Activated CD4-positive, alpha-beta memory T cell treated with anti-CD3 and anti-CD28 coated beads, Interleukin-2, amount 10 ng/mL, durations not matched to agents 7 days and 5 days (primary cell): ENCODE data around the gene PLXNB2. TPM values are rescaled to one million over a fixed set of nuclear protein-coding genes. Genes with fewer than 3 reads are reported as not detected.
A peak's percentile ranks its signal among the peaks of the same experiment; 100 is the strongest.

Source experiments
- CTCF ChIA-PET: fragments of 350-600 bp; sonication (Branson Sonifier 250); formaldehyde crosslinking; loops from one replicate; lab custom pipeline; 2021; ENCODE audit warnings: antibody characterized with exemption, inconsistent platforms; lab: Charles Lee
- POLR2A ChIA-PET: fragments of 350-600 bp; sonication (Branson Sonifier 250); formaldehyde crosslinking; loops from one replicate; lab custom pipeline; 2021; ENCODE audit warnings: antibody characterized with exemption; lab: Charles Lee
- DNase-seq: peaks from one replicate; pipeline ENCODE4 v3.0.0-alpha.2; 2020
- H3K27ac Mint-ChIP-seq: one replicate; pipeline ENCODE4 v1.8.0; 2021; ENCODE audit warnings: mild to moderate bottlenecking, mixed read lengths
- H3K27me3 Mint-ChIP-seq: one replicate; pipeline ENCODE4 v1.8.0; 2021; ENCODE audit warnings: mixed read lengths
- H3K36me3 Mint-ChIP-seq: one replicate; pipeline ENCODE4 v1.8.0; 2021; ENCODE audit warnings: low read depth, mixed read lengths
- H3K4me1 Mint-ChIP-seq: one replicate; pipeline ENCODE4 v1.8.0; 2021; ENCODE audit warnings: mixed read lengths
- H3K4me3 Mint-ChIP-seq: one replicate; pipeline ENCODE4 v1.8.0; 2021; ENCODE audit warnings: mild to moderate bottlenecking, mixed read lengths
- H3K9me3 Mint-ChIP-seq: one replicate; pipeline ENCODE4 v1.8.0; 2021; ENCODE audit warnings: mixed read lengths
- total RNA-seq, 2 experiments: library from RNA; stranded (reverse); gene quantifications; one replicate each; pipeline ENCODE4 v1.2.3, GENCODE V29; 2021

The PLXNB2 gene
- total RNA-seq, 2 experiments from 2014 or later, result 21.5 to 23.5 TPM

DNA sequence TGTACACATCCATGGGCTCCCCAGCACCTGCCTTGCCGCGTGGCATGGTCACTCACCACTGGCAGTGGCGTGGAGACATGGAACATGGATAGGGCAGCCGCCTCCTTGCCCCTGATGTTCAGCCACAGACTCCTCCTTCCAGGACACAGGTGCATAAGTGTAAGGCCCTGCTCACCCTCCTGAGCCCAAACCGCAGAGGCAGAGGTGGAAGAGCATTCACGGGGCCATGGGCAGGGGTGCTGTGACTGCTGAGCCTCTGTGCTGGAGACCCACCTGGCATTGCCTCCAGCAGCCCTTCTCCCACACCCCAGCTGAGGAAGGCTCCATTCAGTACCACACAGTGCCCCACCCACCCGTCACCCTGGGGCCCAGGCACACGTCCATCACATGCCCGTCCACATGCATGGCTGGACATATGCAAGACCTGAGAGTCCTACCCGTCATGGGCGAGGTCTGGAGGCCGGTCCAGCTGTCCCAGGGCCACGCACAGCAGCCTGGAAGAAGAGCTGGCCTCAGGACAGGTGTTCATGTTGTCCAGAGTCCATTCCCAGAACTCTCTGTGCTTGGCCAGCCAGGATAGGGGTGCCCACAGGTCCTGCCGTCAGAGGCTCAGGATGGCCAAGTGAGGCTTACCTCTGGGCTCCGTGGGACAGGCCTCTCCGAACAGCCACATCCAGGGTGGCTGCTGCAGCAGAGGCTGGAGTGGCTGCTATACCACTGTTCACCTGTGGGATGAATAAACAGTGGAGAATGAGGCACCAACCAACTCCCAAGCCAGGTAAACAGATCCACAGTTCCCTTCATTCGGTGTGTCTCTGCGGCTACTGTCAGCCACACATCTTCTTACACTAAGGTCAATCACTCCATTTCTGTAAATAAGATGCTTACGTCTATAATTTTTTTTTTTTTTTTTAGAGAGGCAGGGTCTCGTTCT, 60.9 kb downstream of the PLXNB2 start:
- ChIA-PET POLR2A (interaction anchor here (1.3 to 1.4 kb wide), 3 partner anchors 17 to 279 kb away, joined by 3 to 7 read pairs (median 4); partner anchors contain the start of gene SCO2), CTCF (interaction anchor here (0.9 kb wide), 1 partner anchor 25 kb away, joined by 3 read pairs; no protein-coding TSS in a partner anchor)
- H3K27ac Mint-ChIP-seq, result peak overlapping the region; percentile 99
- peak overlapping the region; percentile 98 for H3K4me3 Mint-ChIP-seq
- no peaks in the 10 kb centered on the region for H3K9me3 Mint-ChIP-seq
- no peak for DNase-seq
- H3K4me1 Mint-ChIP-seq, result peaks cover 57% of the 10 kb centered on the region
- peaks cover 15% of the 10 kb centered on the region for H3K36me3 Mint-ChIP-seq
- no peaks in the 10 kb centered on the region for H3K27me3 Mint-ChIP-seq

DNA sequence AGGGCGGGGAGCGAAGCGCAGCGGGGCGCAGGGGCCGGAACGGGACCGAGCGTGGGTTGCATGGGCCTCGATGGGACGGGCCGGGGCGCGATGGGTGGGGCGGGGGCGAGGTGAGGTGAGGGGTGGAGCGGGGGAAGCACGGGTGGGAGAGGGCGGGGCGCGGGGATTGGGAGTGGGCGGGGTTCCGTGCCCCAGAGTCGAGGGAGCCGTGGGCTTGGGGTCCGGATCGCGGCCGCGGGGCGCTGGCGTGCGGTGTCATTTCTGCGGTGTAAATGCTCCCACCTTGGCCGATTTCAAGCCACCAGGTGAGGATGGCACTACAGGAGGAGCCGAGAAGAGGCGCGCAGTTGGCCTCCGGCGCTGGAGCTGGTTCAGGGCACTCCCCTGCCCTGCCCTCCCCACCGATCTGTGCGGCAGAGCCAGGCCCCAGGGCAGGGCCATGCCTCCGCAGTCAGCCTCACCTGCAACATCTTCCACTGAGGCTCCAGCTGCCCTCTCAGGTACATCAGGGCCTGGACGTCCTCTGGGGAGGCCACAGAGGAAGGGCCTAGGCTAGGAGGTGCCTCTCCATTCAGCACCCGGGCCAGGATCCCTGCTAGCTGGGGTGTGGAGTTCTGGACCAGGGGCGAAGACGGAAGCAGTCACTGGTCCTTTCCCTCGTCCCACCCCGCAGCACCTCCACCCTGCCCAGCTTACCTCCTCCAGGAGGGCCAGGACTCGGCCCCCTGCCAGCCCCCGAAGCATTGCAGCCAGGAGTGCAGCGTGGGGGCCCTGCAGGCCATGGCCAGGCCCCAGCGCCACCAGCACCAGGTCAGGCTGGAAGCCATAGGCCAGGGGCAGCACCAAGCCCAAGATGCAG, 62.0 kb downstream of the PLXNB2 start:
- Mint-ChIP-seq H3K4me3 (peak overlapping the region; percentile 98), H3K27me3 (no peaks in the 10 kb centered on the region), H3K36me3 (peaks cover 15% of the 10 kb centered on the region), H3K9me3 (no peaks in the 10 kb centered on the region), H3K4me1 (peaks cover 59% of the 10 kb centered on the region), H3K27ac (peak overlapping the region; percentile 99)
- ChIA-PET CTCF (no interaction called here), POLR2A (interaction anchor here (1.3 to 1.4 kb wide), 3 partner anchors 18 to 280 kb away, joined by 3 to 7 read pairs (median 4); partner anchors contain the start of gene SCO2)
- no peak for DNase-seq

DNA sequence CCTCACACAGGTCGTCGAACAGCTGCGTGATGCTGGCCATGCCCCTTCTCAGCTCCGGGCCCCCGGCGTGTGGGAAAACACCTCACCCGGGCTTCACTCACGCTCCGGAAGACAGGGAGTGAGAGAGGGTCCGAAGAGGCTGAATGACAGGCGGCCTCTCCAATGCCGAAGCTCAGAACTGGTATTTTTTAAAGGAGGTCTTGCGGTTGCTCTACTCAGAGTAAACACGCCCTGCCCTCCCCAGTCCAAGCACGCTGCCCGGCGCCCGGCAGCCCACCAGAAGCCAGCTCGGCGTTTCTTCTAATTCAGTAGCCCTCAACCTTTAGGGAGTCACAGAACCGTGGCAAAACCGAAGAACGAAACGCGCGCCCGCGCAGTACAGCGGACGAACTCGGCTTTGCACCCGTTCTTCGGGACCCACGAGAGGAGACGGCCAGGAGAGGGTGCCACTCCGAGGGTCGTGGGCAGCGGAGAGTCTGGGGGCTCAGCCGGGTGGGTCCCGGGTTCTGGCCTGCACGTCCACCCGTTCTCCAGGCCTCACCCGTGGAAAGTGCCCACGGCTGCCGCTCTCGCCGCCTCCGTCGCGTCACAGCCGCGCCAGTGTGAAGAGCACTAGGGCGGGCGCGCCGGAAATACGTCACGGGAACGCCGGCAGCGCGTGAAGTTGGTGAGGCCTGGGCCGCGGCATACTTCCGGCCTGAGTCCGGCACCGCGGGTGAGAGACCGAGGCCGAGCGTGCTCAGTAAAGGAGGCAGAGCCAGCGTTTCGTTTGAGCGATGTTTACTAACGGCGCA, 62.8 kb downstream of the PLXNB2 start, which contains the start of gene TUBGCP6:
TUBGCP6 (minus strand) TSS at position 604 of the 794 bp plus-strand sequence; CDS start at position 40, 564 bp downstream.
- CTCF ChIA-PET, result interaction anchor here (0.8 to 1.4 kb wide), 8 partner anchors 29 to 281 kb away, joined by 3 to 7 read pairs (median 3); partner anchors contain the start of gene SCO2
- Mint-ChIP-seq H3K27ac (peak within 1 kb of the TSS; percentile 99), H3K27me3 (no peaks in the 10 kb centered on the region), H3K9me3 (no peaks in the 10 kb centered on the region), H3K36me3 (peaks cover 17% of the 10 kb centered on the region), H3K4me3 (peak within 1 kb of the TSS; percentile 98), H3K4me1 (peaks cover 51% of the 10 kb centered on the region)
- POLR2A ChIA-PET, result interaction anchor here (0.6 to 2.8 kb wide), 14 partner anchors 12 to 376 kb away, joined by 3 to 17 read pairs (median 4); partner anchors contain the start of genes CHKB, LMF2, NCAPH2 and SCO2
- DNase-seq, result peak; percentile 94

DNA sequence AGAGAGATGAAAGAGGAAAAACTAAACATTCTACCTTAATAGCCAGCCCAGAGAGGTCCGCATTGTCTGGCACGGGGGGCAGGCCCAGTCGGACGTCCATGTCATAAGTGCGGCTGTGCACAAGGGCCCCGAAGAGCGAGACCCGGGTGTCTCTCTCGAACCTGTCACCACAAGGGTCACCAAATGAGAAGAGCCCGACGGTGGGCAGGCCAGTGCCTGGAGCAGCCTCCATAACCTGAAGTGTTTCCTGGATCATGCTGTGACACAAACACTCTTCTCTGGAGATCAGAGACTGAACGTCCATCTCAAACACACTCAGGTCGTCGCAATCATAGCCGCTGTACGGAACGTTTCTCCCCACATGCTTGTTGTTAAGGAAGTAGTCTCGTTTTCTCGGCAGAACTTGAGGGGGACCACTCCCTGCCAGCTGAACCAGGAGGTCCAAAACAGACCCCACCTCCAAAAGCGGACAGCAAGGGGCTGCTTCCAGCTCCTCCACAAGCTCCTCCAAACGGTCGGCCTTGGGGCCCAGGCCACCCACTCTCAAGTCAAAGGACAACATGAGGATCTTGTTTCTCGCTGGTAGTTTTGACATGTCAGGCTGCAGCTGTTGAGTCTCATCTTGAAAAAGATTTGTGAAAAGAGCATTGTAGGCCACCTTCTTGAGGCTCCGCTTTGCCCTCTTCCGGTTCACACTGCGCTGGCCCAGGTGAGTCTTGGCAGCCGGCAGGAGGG, 63.6 kb downstream of the PLXNB2 start:
- H3K27me3 Mint-ChIP-seq, result no peaks in the 10 kb centered on the region

DNA sequence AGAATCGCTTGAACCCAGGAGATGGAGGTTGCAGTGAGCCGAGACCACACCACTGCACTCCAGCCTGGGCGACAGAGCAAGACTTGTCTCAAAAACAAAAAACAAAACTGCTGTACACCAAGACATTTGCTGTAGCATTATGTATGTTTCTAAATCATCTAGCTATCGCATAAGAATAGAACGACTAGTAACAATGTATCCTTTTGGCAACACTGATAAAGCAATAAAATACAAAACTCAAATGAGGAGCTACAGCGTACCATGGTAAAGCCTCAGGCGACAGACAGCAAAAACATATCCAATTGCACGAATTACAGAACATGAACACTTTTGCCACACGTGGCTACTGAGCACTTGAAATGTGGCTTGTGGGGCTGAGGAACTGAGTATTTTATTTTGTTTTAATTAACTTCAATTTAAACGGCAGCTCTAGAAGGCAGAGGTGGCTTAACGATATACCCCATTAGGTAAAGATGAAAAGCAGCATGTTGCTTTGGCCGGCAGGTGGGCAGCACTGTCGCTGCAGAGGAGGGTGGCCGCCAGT, 65.0 kb downstream of the PLXNB2 start:
- Mint-ChIP-seq H3K9me3 (no peaks in the 10 kb centered on the region), H3K4me3 (peak overlapping the region; percentile 98), H3K36me3 (peaks cover 17% of the 10 kb centered on the region), H3K27me3 (no peaks in the 10 kb centered on the region), H3K27ac (peak overlapping the region; percentile 32), H3K4me1 (peaks cover 47% of the 10 kb centered on the region)
- ChIA-PET POLR2A (interaction anchor here (0.7 to 2.8 kb wide), 4 partner anchors 8 to 378 kb away, joined by 3 to 17 read pairs (median 6); partner anchors contain the start of gene HDAC10), CTCF (interaction anchor here (0.6 to 2.9 kb wide), 7 partner anchors 9 to 379 kb away, joined by 3 to 25 read pairs (median 6); partner anchors contain the start of gene HDAC10)
- no peak for DNase-seq

More for the DNA sequence above, 63.6 kb downstream of the PLXNB2 start:
- DNase-seq, result no peak
- POLR2A ChIA-PET, result interaction anchor here (0.6 to 2.8 kb wide), 14 partner anchors 11 to 377 kb away, joined by 3 to 17 read pairs (median 4); partner anchors contain the start of genes CHKB, LMF2, NCAPH2 and SCO2
- peak overlapping the region; percentile 98 for H3K4me3 Mint-ChIP-seq
- peaks cover 51% of the 10 kb centered on the region for H3K4me1 Mint-ChIP-seq
- CTCF ChIA-PET, result interaction anchor here (0.8 to 2.9 kb wide), 10 partner anchors 8 to 282 kb away, joined by 3 to 25 read pairs (median 3); partner anchors contain the start of genes HDAC10 and SCO2
- peak overlapping the region; percentile 99 for H3K27ac Mint-ChIP-seq
- peaks cover 17% of the 10 kb centered on the region for H3K36me3 Mint-ChIP-seq
- no peaks in the 10 kb centered on the region for H3K9me3 Mint-ChIP-seq

DNA sequence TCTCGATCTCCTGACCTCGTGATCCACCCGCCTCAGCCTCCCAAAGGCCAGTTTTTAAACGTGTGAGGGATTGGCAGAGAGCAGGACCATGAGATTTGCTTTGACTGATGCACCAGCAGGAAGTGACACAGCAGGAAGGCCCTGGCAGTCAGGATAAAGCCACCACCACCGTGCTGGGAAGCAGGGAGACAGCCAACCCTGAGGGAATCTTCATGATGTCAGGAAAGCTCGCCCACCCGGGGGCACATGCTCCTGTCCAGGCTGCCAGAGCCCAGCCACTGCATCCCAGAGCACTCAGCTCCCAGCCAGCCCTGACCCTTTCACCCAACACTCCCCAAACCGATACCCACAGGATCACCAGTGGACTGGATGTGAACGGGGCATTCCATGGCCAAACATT, 68.7 kb downstream of the PLXNB2 start:
- peaks cover 24% of the 10 kb centered on the region for H3K36me3 Mint-ChIP-seq
- peaks cover 30% of the 10 kb centered on the region for H3K4me1 Mint-ChIP-seq
- H3K9me3 Mint-ChIP-seq, result peaks cover 7% of the 10 kb centered on the region
- no peak overlapping the region for H3K4me3 Mint-ChIP-seq
- no peak overlapping the region for H3K27ac Mint-ChIP-seq
- POLR2A ChIA-PET, result no interaction called here
- CTCF ChIA-PET, result interaction anchor here (1.2 to 1.7 kb wide), 3 partner anchors 13 to 259 kb away, joined by 3 to 4 read pairs (median 4); no protein-coding TSS in a partner anchor
- DNase-seq, result no peak
- no peaks in the 10 kb centered on the region for H3K27me3 Mint-ChIP-seq

DNA sequence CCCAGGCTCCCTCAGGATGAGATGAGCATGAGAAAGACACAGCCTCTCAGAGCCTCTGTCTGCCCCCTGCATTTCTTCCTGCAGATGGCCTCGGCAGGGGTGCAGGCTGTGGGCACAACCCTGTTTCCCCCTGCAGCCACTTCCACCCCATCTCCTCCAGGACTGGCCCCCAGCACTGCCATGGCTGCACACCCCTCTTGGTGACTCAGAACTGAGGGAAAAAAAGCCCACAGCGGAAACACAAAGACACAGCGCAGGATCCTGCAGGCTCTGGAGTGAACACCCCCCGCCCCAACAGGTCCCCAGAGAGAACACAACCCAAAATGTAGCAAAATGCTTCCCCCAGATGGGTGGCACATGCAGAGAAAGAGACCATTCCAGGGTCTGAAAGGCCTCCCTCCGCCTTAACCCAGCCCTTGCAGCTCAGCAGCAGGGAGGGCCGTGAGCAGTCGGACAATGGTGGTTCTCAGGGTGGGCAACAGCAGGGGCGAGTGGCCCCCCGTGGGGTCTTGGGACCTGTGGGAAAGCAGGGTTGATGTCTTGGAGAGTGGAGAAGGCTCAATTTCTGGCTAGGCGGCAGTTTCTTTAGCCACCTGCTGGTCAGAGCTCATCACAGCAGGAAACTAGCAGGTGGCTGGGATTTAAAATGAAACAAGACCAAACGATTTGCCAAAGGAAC, 70.6 kb downstream of the PLXNB2 start:
- Mint-ChIP-seq H3K4me3 (no peak overlapping the region), H3K27ac (no peak overlapping the region), H3K36me3 (peaks cover 24% of the 10 kb centered on the region), H3K27me3 (no peaks in the 10 kb centered on the region), H3K4me1 (peaks cover 17% of the 10 kb centered on the region), H3K9me3 (peaks cover 7% of the 10 kb centered on the region)
- no peak for DNase-seq
- ChIA-PET POLR2A (interaction anchor here (0.8 to 1.1 kb wide), 2 partner anchors 14 to 46 kb away, joined by 3 to 4 read pairs; partner anchors contain the start of gene HDAC10), CTCF (interaction anchor here (1.0 to 1.6 kb wide), 4 partner anchors 40 to 105 kb away, joined by 3 to 4 read pairs (median 3); no protein-coding TSS in a partner anchor)

DNA sequence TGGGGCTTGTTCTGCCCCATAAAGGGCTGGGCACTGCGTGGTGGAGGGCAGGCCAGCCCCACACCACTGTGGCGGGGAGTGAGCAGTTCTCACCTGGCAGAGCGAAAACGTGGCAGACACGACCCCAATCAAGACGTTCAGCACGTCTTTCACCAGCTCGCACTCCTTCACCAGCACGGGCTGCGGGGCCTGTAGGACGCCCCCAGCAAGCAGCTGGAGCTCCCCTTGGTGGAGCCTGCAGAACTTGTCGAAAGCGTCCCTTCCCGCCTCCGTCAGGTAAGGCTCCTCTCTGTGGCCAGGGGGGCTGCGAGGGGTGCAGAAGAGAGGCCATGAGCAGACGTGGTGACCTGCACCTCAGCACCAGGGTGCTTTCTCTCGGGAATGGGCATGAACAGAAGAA, 74.2 kb downstream of the PLXNB2 start:
- peaks cover 7% of the 10 kb centered on the region for H3K9me3 Mint-ChIP-seq
- H3K36me3 Mint-ChIP-seq, result peaks cover 30% of the 10 kb centered on the region
- CTCF ChIA-PET, result interaction anchor here (1.3 kb wide), 1 partner anchor 109 kb away, joined by 3 read pairs; no protein-coding TSS in a partner anchor
- no peaks in the 10 kb centered on the region for H3K27me3 Mint-ChIP-seq
- no peak overlapping the region for H3K4me3 Mint-ChIP-seq
- H3K27ac Mint-ChIP-seq, result no peak overlapping the region
- DNase-seq, result no peak
- POLR2A ChIA-PET, result no interaction called here
- peaks cover 7% of the 10 kb centered on the region for H3K4me1 Mint-ChIP-seq

DNA sequence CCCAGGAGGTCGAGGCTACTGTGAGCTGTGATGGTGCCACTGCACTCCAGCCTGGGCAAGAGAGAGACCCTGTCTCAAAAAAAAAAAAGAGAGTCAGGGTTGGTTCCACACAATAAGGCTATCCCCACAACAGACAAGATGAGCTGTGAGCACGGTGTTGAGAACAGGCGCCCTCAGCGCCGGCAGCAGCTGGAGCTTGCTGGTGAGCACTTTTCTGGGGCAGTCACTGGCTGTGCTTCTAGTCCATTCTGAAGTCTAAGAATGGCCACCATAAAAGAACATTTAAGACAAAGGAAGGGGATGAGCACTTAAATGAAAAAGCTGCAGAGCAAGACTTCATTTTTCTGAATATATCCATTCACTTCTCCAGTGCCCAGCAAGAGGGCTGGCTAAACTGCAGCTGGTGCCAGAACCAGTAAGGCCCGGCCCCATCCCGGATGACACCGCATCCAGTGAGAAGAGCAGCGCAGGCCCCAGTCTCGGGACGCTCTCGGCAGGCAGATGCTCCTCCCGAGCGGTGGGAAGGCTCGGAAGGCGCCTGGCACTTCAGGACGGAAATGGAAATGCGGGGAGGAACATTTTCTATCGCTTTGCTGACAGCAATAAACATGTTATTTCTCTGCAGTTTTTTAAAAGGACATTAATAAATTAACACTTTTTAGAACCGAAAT, 74.8 kb downstream of the PLXNB2 start:
- H3K36me3 Mint-ChIP-seq, result peaks cover 26% of the 10 kb centered on the region
- CTCF ChIA-PET, result interaction anchor here (1.2 to 1.3 kb wide), 2 partner anchors 8 to 109 kb away, joined by 3 read pairs; no protein-coding TSS in a partner anchor

DNA sequence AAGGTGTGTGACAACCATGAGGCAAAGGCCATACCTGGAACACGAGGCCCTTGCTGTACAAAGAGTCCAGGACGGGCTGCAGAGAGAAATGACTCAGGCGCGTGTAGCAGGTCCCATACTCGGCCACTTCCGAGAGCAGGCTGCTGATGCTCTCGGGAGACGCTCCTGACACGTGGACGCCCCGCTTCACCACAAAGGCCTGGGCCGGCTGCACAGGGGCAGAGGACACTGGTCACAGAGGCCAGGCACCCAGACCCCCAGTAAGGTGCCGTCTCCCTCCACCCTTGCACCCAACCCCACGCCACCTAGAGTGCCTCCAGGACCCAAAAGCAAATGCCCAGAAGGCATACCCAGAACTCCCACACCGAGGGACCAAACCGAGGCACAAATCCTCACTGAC, 78.1 kb downstream of the PLXNB2 start:
- Mint-ChIP-seq H3K4me1 (no peaks in the 10 kb centered on the region), H3K27ac (no peak overlapping the region), H3K4me3 (no peak overlapping the region), H3K27me3 (no peaks in the 10 kb centered on the region), H3K9me3 (no peaks in the 10 kb centered on the region), H3K36me3 (peaks cover 21% of the 10 kb centered on the region)
- CTCF ChIA-PET, result no interaction called here
- POLR2A ChIA-PET, result no interaction called here
- no peak for DNase-seq

More for the DNA sequence above, 74.8 kb downstream of the PLXNB2 start:
- peaks cover 5% of the 10 kb centered on the region for H3K4me1 Mint-ChIP-seq
- H3K27ac Mint-ChIP-seq, result no peak overlapping the region
- H3K4me3 Mint-ChIP-seq, result no peak overlapping the region
- no peaks in the 10 kb centered on the region for H3K27me3 Mint-ChIP-seq
- POLR2A ChIA-PET, result interaction anchor here (1.0 kb wide), 2 partner anchors 12 to 94 kb away, joined by 3 read pairs; no protein-coding TSS in a partner anchor
- no peak for DNase-seq
- H3K9me3 Mint-ChIP-seq, result peaks cover 7% of the 10 kb centered on the region
